Retinal pigment epithelial cell (primary cell): Measurements from ENCODE around the gene MIOX.
"Not testable (repeated sequence)": the region's sequence is repeated elsewhere in the genome, so short reads cannot be mapped to it uniquely, and the experiment has no call there.

Source experiments
- DNase-seq: peaks from one replicate; pipeline ENCODE4 v3.0.0-alpha.2; 2010; ENCODE audit warnings: low read depth
- H3K4me3 ChIP-seq: 2 replicates; pipeline ENCODE4 v1.5.1; 2011; ENCODE audit warnings: mild to moderate bottlenecking, low read length, control low read depth, moderate library complexity
- CTCF ChIP-seq: conservative IDR thresholded peaks from 2 replicates; pipeline ENCODE4 v1.5.1; 2011; ENCODE audit warnings: low read depth, low read length, control low read depth, inconsistent platforms

MIOX gene

GRCh38 chr22:50516068-50516467, 29.4 kb downstream of the MIOX start:
- H3K4me3 ChIP-seq, result no peak overlapping the region
- no peak for TF ChIP-seq CTCF
- no peak for DNase-seq

DNA sequence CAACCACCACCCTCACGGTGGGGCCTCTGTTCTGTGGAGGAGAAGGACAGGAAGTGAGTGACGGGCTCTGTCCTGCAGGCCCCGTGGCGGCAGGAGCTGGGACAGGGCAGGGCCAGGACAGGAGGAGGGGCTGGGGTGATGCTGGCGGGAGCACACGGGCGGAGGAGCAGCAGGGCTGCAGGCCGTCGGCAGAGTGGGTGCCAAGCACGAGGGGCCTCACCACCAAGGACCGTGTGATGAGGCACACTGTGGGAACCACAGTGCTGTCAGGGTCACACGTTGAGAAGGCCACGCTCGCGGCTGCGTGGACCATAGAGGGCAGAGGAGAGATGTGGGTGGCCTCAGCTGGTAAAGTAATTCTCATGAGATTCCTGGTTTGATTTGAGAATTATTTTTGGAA, 30.2 kb downstream of the MIOX start:
- DNase-seq, result no peak
- TF ChIP-seq CTCF, result no peak
- no peak overlapping the region for H3K4me3 ChIP-seq

GRCh38 chr22:50517495-50518260, 31.0 kb downstream of the MIOX start:
- no peak for DNase-seq
- H3K4me3 ChIP-seq, result no peak overlapping the region
- no peak for TF ChIP-seq CTCF

DNA sequence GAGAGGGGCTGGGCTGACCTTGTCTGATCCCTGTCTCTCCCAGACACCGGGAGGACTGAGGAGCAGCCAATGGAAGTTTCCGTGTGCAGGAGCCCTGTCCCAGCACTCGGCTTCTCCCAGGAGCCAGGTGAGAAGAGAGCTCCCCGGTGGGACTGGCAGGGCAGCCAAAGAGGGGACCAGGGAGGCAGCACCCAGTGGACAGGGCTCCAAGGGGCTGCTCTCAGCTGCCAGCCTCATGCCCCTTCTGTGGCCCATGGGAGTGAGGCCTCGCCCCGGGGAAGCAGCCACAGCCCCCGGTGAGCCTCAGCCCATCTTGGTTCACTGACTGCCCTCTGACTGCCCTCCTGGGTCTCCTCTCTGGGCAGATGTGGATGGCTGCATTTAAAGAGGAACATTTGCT, 31.9 kb downstream of the MIOX start:
- TF ChIP-seq CTCF, result no peak
- no peak overlapping the region for H3K4me3 ChIP-seq
- DNase-seq, result no peak

DNA sequence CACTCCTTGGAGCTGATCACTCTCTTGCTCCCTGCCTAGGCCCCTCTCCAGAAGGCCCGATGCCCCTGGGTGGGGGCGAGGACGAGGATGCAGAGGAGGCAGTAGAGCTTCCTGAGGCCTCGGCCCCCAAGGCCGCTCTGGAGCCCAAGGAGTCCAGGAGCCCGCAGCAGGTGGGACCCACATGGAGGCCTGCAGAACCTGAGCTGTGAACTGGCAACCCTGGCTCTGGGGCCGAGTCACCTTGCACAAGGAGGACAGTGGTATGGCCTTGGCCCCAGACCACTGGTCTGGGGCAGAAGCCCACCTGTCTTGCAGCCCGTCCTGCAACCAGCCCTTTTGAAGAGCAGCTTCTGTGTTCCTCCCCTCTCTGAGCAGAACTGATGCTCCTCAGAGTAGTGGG, 32.5 kb downstream of the MIOX start:
- no peak overlapping the region for H3K4me3 ChIP-seq
- TF ChIP-seq CTCF, result no peak
- no peak for DNase-seq

DNA sequence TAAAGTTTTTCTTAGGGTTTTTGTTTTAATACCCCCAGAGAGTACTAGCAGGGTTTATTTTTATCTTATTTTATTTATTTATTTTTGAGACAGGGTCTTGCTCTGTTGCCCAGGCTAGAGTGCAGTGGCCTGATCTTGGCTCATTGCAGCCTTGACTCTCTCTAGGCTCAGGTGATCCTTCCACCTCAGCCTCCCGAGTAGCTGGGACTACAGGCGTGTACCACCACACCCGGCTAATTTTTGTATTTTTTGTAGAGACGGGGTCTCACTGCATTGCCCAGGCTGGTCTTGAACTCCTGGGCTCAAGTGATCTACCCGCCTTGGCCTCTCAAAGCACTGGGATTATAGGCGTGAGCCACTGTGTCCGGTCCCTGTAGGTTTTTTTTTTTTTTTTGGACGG, 33.5 kb downstream of the MIOX start:
- not testable (repeated sequence) for H3K4me3 ChIP-seq, DNase-seq

DNA sequence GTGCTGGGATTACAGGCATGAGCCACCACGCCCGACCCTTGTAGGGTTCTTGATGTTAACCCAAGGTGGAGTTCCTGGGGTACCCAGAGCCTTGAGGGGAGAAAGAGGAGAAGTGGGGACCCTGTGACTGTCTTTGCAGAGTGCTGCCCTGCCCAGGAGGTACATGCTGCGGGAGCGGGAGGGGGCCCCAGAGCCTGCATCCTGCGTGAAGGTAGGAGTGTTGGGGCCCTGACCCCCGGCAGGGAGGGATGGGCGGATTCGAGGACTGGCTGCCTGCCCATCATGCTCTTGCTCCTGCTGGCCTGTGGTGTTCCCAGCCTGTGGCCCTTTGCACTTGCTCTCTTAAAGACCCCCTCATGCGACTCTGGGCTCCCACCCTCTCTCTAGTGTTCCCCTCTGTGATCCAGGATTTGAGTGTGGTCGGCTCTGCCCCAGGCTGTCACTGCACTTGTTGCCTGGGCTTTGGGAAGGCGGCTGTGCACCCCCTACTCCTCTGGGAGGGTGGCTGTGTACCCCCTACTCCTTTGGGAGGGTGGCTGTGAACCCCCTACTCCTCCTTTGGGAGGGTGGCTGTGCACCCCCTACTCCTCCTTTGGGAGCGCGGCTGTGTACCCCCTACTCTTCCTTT, 34.3 kb downstream of the MIOX start:
- no peak for TF ChIP-seq CTCF
- no peak overlapping the region for H3K4me3 ChIP-seq
- DNase-seq, result no peak
